ENCODE measurements around the gene DDX4. TPM values are rescaled to one million over a fixed set of nuclear protein-coding genes. Genes with fewer than 3 reads are reported as not detected.
"Not testable (repeated sequence)": the region's sequence is repeated elsewhere in the genome, so short reads cannot be mapped to it uniquely, and the experiment has no call there.

Gene DDX4
- total RNA-seq, 1 experiment from 2014 or later = not detected

DNA sequence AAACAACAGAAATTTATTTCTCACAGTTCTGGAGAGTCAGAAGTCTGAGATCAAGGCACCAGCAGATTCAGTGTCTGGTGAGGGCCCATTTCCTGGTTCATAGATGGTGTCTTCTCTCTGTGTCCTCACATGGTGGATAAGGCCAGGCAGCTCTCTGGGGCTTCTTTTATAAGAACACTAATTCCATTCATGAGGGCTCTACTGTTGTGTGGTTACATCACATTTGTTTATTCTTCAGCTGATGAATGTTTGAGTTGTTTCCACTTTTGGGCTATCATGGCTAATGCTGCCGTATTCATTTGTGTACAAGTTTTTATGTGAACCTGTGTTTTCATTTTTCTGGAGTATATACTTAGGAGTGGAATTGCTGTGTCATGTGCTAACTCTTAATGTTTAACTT is 35.2 kb downstream of the DDX4 start:
- BruUV-seq (replicated peaks) = no TSS peak
- no peaks in the 10 kb centered on the region for H3K4me1 ChIP-seq (ENCODE audit: insufficient read depth, low read length, poor library complexity, severe bottlenecking)
- no peak overlapping the region for H3K27ac ChIP-seq (ENCODE audit: low read depth, low read length, poor library complexity, severe bottlenecking)
- no peaks in the 10 kb centered on the region for H3K36me3 ChIP-seq (ENCODE audit: insufficient read depth, low read length, poor library complexity, severe bottlenecking)
- H3K27me3 ChIP-seq (replicated peaks; ENCODE audit: insufficient read depth, low read depth, low read length, poor library complexity) = peaks cover 3% of the 10 kb centered on the region
- POLR2A ChIA-PET (ENCODE audit: low non-redundant PET) = no interaction called here
- intact Hi-C loops (cut with micrococcal nuclease; ENCODE audit: unreplicated experiment) = no loop called here
- CTCF ChIA-PET = no interaction called here
- DNase-seq (ENCODE audit: low spot score) = no peak
- TF ChIP-seq, protein P1, sequence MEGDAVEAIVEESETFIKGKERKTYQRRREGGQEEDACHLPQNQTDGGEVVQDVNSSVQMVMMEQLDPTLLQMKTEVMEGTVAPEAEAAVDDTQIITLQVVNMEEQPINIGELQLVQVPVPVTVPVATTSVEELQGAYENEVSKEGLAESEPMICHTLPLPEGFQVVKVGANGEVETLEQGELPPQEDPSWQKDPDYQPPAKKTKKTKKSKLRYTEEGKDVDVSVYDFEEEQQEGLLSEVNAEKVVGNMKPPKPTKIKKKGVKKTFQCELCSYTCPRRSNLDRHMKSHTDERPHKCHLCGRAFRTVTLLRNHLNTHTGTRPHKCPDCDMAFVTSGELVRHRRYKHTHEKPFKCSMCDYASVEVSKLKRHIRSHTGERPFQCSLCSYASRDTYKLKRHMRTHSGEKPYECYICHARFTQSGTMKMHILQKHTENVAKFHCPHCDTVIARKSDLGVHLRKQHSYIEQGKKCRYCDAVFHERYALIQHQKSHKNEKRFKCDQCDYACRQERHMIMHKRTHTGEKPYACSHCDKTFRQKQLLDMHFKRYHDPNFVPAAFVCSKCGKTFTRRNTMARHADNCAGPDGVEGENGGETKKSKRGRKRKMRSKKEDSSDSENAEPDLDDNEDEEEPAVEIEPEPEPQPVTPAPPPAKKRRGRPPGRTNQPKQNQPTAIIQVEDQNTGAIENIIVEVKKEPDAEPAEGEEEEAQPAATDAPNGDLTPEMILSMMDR (conservative IDR thresholded peaks at IDR 0.05; ENCODE audit: low read depth, low read length) = no peak
- TF ChIP-seq EZH2 (IDR thresholded peaks at IDR 0.05; ENCODE audit: borderline replicate concordance, low read depth, low read length, poor library complexity, severe bottlenecking) = no peak
- H3K9me3 ChIP-seq (ENCODE audit: low read depth, low read length, poor library complexity, severe bottlenecking) = no peaks in the 10 kb centered on the region
- no peak overlapping the region for H3K4me3 ChIP-seq (ENCODE audit: low read depth, low read length, poor library complexity, severe bottlenecking)

DNA sequence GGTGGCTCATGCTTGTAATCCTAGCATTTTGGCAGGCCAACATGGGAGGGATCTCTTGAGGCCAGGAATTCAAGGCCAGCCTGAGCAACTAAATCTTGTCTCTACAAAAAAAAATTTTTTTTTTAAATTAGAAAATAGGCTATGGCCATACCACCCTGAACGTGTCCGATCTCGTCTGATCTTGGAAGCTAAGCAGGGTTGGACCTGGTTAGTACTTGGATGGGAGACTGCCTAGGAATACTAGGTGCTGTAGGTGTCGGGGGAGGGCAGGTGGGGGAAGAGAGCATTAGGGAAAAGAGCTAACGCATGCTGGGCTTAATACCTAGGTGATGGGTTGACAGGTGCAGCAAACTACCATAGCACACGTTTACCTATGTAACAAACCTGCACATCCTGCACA is 39.5 kb downstream of the DDX4 start:
- Histone ChIP-seq H3K9me3 (ENCODE audit: low read depth, low read length, poor library complexity, severe bottlenecking) (no peaks in the 10 kb centered on the region), H3K4me3 (ENCODE audit: low read depth, low read length, poor library complexity, severe bottlenecking) (no peak overlapping the region), H3K27ac (ENCODE audit: low read depth, low read length, poor library complexity, severe bottlenecking) (no peak overlapping the region), H3K36me3 (ENCODE audit: insufficient read depth, low read length, poor library complexity, severe bottlenecking) (no peaks in the 10 kb centered on the region), H3K4me1 (ENCODE audit: insufficient read depth, low read length, poor library complexity, severe bottlenecking) (no peaks in the 10 kb centered on the region), H3K27me3 (replicated peaks; ENCODE audit: insufficient read depth, low read depth, low read length, poor library complexity) (peaks cover 10% of the 10 kb centered on the region)
- DNase-seq (ENCODE audit: low spot score) = no peak
- no TSS peak for BruUV-seq (replicated peaks)
- intact Hi-C loops (cut with micrococcal nuclease; ENCODE audit: unreplicated experiment) = no loop called here
- POLR2A ChIA-PET (ENCODE audit: low non-redundant PET) = no interaction called here
- TF ChIP-seq, protein P1 (conservative IDR thresholded peaks at IDR 0.05; ENCODE audit: low read depth, low read length) = no peak
- no peak for TF ChIP-seq EZH2 (IDR thresholded peaks at IDR 0.05; ENCODE audit: borderline replicate concordance, low read depth, low read length, poor library complexity, severe bottlenecking)
- CTCF ChIA-PET = no interaction called here

DNA sequence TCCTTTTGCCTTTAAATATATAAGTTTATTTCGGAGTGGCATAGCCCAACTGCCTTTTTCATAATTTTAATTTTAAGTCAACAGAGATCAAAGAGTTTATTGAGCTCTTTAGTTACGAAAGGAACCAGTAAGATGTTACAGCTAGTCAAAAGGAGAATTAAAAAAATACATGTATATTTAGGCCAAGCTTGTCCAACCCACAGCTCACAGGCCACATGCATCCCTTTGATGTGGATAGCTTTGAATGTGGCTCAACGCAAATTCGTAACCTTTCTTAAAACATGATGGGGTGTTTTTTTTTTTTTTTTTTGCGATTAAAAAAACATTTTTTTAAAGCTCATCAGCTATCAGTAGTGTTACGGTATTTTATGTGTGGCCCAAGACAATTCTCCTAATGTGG is 63.1 kb downstream of the DDX4 start:
- POLR2A ChIA-PET (ENCODE audit: low non-redundant PET) = no interaction called here
- CTCF ChIA-PET = interaction anchor here (0.7 kb wide), 1 partner anchor 641 kb away, joined by 7 read pairs; the partner anchor contains the start of gene GPX8
- intact Hi-C loops (cut with micrococcal nuclease; ENCODE audit: unreplicated experiment) = no loop called here

DNA sequence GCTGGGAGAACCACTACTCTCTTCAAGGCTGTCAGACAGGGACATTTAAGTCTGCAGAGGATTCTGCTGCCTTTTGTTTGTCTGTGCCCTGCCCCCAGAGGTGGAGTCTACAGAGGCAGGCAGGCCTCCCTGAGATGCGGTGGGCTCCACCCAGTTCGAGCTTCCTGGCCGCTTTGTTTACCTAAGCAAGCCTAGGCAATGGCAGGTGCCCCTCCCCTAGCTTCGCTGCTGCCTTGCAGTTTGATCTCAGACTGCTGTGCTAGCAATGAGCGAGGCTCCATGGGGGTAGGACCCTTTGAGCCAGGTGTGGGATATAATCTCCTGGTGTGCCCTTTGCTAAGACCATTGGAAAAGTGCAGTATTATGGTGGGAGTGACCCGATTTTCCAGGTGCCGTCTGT is 71.0 kb downstream of the DDX4 start:
- H3K27ac ChIP-seq (ENCODE audit: low read depth, low read length, poor library complexity, severe bottlenecking); intact Hi-C loops (cut with micrococcal nuclease; ENCODE audit: unreplicated experiment); H3K27me3 ChIP-seq (replicated peaks; ENCODE audit: insufficient read depth, low read depth, low read length, poor library complexity); H3K9me3 ChIP-seq (ENCODE audit: low read depth, low read length, poor library complexity, severe bottlenecking); BruUV-seq (replicated peaks); CTCF ChIA-PET; H3K36me3 ChIP-seq (ENCODE audit: insufficient read depth, low read length, poor library complexity, severe bottlenecking); POLR2A ChIA-PET (ENCODE audit: low non-redundant PET); H3K4me3 ChIP-seq (ENCODE audit: low read depth, low read length, poor library complexity, severe bottlenecking); DNase-seq (ENCODE audit: low spot score); H3K4me1 ChIP-seq (ENCODE audit: insufficient read depth, low read length, poor library complexity, severe bottlenecking): not testable (repeated sequence)

More for the DNA sequence above, 63.1 kb downstream of the DDX4 start:
- Histone ChIP-seq H3K27me3 (replicated peaks; ENCODE audit: insufficient read depth, low read depth, low read length, poor library complexity) (no peaks in the 10 kb centered on the region), H3K27ac (ENCODE audit: low read depth, low read length, poor library complexity, severe bottlenecking) (no peak overlapping the region), H3K9me3 (ENCODE audit: low read depth, low read length, poor library complexity, severe bottlenecking) (no peaks in the 10 kb centered on the region), H3K36me3 (ENCODE audit: insufficient read depth, low read length, poor library complexity, severe bottlenecking) (no peaks in the 10 kb centered on the region), H3K4me3 (ENCODE audit: low read depth, low read length, poor library complexity, severe bottlenecking) (no peak overlapping the region), H3K4me1 (ENCODE audit: insufficient read depth, low read length, poor library complexity, severe bottlenecking) (no peaks in the 10 kb centered on the region)
- DNase-seq (ENCODE audit: low spot score) = no peak
- BruUV-seq (replicated peaks) = no TSS peak
- TF ChIP-seq, protein P1 (conservative IDR thresholded peaks at IDR 0.05; ENCODE audit: low read depth, low read length) = no peak
- no peak for TF ChIP-seq EZH2 (IDR thresholded peaks at IDR 0.05; ENCODE audit: borderline replicate concordance, low read depth, low read length, poor library complexity, severe bottlenecking)

DNA sequence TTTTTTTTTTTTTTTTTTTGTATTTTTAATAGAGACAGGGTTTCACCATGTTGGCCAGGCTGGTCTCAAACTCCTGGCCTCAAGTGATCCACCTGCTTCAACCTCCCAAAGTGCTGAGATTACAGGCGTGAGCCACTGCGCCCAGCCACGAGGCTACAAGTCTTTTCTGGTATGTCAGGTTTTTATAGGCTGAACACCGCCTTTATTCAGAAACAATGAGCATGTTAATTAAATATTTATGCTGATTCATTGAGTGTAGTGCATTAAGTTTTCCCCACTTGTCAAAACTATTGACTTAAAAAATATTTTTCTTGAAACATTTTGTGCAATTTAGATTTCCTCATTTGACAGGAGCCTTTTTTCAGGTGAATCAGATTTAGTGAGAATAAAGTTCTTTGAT is 78.1 kb downstream of the DDX4 start:
- H3K27ac ChIP-seq (ENCODE audit: low read depth, low read length, poor library complexity, severe bottlenecking); DNase-seq (ENCODE audit: low spot score); H3K36me3 ChIP-seq (ENCODE audit: insufficient read depth, low read length, poor library complexity, severe bottlenecking); H3K4me3 ChIP-seq (ENCODE audit: low read depth, low read length, poor library complexity, severe bottlenecking); H3K9me3 ChIP-seq (ENCODE audit: low read depth, low read length, poor library complexity, severe bottlenecking); H3K4me1 ChIP-seq (ENCODE audit: insufficient read depth, low read length, poor library complexity, severe bottlenecking); intact Hi-C loops (cut with micrococcal nuclease; ENCODE audit: unreplicated experiment); CTCF ChIA-PET; BruUV-seq (replicated peaks); POLR2A ChIA-PET (ENCODE audit: low non-redundant PET): not testable (repeated sequence)
- peaks cover 11% of the 10 kb centered on the region for H3K27me3 ChIP-seq (replicated peaks; ENCODE audit: insufficient read depth, low read depth, low read length, poor library complexity)

Data from A673 (cell line).